HFFc6 (cell line): ENCODE results near the gene OPN4. TPM values are rescaled to one million over a fixed set of nuclear protein-coding genes. Genes with fewer than 3 reads are reported as not detected.

Experiments used
- DNase-seq: peaks from one replicate; pipeline ENCODE4 v3.0.0-alpha.2; 2018
- H3K27ac Mint-ChIP-seq: 2 replicates; pipeline ENCODE4 v1.8.0; 2020; ENCODE audit warnings: mild to moderate bottlenecking, mixed read lengths
- H3K27me3 Mint-ChIP-seq: 2 replicates; pipeline ENCODE4 v1.8.0; 2021; ENCODE audit warnings: mild to moderate bottlenecking, moderate library complexity, mixed read lengths; ENCODE audit not compliant: insufficient read depth
- H3K36me3 Mint-ChIP-seq: 2 replicates; pipeline ENCODE4 v1.8.0; 2021; ENCODE audit warnings: low read depth, mixed read lengths
- H3K4me1 Mint-ChIP-seq: 2 replicates; pipeline ENCODE4 v1.8.0; 2020; ENCODE audit warnings: low read depth, mixed read lengths
- H3K4me3 Mint-ChIP-seq: 2 replicates; pipeline ENCODE4 v1.8.0; 2020; ENCODE audit warnings: mild to moderate bottlenecking, moderate library complexity, mixed read lengths
- H3K9me3 Mint-ChIP-seq: 2 replicates; pipeline ENCODE4 v1.8.0; 2020; ENCODE audit warnings: mild to moderate bottlenecking, mixed read lengths
- total RNA-seq, 6 experiments: library from RNA; stranded (reverse); fragmentation: NEBNext Ultra II Directional; extraction: Animal tissue kit (Norgen Biotek cat#: 25700); gene quantifications; 2 replicates in 1 of 6; 3 replicates in 5 of 6; pipeline ENCODE4 v1.2.3, GENCODE V29; 2021
- TF ChIP-seq, protein P1 (sequence below): fragments of 200-600 bp; sonication (generic); IDR thresholded peaks from 2 replicates; pipeline ENCODE4 v1.5.0; 2021; ENCODE audit warnings: antibody characterized with exemption, mild to moderate bottlenecking

Gene OPN4
- total RNA-seq, 6 experiments from 2014 or later, result not detected

DNA sequence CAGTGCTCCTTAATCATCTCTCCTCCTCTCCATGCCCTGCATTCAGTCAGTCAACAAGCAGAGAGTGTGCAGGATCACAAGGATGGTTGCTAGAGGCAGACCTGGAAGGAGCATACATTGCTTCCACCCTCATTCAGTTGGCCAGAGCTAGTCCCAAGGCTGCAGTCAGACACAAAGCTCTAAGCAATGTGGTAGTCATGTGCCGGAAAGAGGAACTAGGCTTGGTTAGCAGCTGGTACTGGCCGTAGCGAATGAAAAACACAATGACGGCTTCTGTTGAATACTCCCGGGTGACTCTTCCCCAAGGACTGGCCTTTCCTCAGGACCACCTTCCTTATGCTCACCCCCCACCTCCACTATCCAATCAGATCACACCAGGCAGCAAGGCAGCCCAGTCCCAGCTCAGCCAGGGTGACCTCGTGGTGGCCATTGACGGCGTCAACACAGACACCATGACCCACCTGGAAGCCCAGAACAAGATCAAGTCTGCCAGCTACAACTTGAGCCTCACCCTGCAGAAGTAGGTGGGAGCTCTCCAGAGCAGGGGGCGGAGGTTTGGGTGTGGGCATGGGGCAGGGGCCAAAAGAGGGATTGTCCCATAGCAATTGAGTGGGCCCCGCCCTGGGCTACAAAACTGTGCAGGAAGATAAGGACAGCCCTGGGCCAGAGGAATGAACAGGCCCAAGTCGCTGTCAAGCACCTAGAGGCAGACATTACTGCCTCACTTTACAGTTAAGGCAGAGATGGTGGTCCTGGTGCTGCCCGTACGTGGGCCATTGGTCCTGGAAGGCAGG, 24.8 kb downstream of the OPN4 start:
- Mint-ChIP-seq H3K36me3 (no peaks in the 10 kb centered on the region), H3K9me3 (no peaks in the 10 kb centered on the region), H3K4me3 (no peak overlapping the region), H3K4me1 (no peaks in the 10 kb centered on the region), H3K27ac (no peak overlapping the region), H3K27me3 (peaks cover 9% of the 10 kb centered on the region)
- no peak for DNase-seq
- TF ChIP-seq, protein P1, sequence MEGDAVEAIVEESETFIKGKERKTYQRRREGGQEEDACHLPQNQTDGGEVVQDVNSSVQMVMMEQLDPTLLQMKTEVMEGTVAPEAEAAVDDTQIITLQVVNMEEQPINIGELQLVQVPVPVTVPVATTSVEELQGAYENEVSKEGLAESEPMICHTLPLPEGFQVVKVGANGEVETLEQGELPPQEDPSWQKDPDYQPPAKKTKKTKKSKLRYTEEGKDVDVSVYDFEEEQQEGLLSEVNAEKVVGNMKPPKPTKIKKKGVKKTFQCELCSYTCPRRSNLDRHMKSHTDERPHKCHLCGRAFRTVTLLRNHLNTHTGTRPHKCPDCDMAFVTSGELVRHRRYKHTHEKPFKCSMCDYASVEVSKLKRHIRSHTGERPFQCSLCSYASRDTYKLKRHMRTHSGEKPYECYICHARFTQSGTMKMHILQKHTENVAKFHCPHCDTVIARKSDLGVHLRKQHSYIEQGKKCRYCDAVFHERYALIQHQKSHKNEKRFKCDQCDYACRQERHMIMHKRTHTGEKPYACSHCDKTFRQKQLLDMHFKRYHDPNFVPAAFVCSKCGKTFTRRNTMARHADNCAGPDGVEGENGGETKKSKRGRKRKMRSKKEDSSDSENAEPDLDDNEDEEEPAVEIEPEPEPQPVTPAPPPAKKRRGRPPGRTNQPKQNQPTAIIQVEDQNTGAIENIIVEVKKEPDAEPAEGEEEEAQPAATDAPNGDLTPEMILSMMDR, result no peak

DNA sequence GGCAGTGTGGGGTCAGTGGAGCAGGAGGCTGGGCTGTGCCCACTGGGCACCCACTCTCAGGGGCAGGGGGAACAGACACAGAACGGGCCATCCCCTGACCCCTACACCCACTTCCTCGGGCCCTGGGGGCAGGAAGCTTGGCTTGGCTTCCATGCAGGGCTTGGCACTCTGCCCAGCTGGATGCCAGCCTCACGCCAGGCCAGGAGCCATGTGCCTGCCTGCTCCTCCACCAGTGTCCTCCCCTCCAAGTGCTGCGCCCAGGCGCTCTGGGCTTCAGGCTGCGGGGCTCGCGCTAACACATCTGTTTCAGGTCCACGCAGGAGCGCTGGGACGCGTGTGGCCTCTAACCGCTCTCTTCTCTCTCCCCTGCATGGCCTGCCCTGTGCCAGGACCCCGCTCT, 26.7 kb downstream of the OPN4 start:
- DNase-seq, result no peak
- TF ChIP-seq, protein P1, result no peak
- Mint-ChIP-seq H3K9me3 (no peaks in the 10 kb centered on the region), H3K36me3 (no peaks in the 10 kb centered on the region), H3K4me3 (no peak overlapping the region), H3K4me1 (no peaks in the 10 kb centered on the region; the same call in 1 of the 2 replicates), H3K27ac (no peak overlapping the region), H3K27me3 (peaks cover 10% of the 10 kb centered on the region)

DNA sequence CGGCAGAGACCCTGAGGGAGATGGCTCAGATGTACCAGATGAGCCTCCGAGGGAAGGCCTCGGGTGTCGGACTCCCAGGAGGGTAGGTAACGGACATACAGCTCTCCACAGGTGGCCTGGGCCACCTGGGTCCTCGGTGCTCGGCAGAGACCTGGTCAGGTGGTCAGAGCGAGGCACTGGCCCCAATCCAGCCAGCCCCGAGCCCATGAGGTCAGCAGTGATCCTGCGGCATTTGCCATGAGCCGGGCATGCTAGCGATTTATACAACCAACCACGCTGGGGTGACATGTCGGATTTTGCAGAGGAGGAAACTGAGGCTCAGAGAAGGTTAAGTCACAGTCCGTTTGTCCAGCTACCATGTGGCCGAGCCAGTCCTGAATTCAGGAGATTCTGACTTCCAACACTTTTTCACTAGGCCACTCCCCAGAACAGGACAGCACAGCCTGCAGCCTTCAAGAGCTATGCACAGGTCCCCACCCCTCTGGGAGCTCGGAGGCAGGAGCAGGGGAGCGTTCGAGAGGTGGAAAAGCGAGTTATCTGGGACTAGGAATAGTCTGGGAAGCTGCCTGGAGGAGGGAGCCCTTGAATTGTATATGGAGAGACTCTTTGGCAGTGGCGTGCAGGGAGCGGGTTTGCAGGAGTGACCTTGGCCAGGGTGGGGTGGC, 27.5 kb downstream of the OPN4 start:
- no peak for DNase-seq
- TF ChIP-seq, protein P1, result no peak
- Mint-ChIP-seq H3K36me3 (no peaks in the 10 kb centered on the region), H3K27me3 (peaks cover 10% of the 10 kb centered on the region), H3K4me3 (no peak overlapping the region), H3K4me1 (no peaks in the 10 kb centered on the region; the same call in 1 of the 2 replicates), H3K9me3 (no peaks in the 10 kb centered on the region), H3K27ac (no peak overlapping the region)

DNA sequence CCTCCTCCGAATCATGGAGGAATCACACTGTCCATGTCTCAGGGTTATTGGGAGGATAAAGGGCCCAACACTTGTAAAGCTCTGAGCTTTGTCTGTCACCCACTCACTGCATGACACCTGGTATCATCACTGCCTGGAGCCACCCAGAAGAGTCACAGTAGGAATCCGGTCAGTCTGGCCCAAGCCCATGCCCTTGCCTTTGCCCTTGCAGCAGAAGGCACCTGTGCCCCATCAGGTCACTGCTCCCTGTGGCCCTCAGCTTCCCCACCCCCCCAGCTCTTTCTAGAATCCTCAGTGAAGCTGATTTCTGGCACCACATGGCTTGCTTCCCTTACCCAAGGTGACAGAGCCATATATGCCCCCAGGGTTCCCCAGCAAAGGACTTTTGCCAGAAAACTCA, 28.3 kb downstream of the OPN4 start:
- no peak overlapping the region for H3K27ac Mint-ChIP-seq

DNA sequence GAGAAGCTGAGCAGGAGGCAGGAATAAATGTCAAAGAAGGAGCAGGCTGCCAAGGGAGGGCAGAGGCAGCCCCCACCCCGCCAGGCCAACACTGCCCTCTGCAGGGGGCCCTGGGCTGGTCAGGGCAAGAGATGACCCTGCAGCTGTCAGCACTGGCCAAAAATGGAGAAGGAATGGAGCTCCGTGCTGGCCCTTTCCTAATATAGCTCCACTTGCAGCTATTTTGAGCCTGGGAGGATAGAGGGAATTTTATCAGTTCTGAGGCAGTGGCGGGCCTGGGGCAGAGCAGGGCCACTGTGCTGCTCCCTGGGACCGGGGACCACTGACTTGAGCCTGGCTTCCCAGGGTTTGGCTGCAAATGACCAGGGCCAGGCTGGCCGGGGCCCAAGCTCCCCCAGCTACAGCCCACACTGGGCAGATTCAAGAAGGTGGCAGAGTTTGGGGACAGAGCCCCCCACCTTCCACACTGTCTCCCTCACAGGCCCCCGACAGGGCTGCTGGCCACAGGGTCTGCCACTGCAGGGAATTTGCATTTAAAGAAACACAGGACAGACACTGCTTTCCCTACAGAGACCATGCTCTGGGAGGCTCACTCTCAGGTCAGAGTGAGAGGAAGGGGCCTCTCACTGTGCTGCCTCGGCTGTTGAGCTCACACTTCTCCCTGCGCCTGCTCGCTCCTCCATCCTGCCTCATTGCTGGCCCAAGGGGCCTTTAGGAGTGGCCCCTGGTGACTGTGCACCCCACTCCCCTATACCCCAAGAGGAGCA, 30.2 kb downstream of the OPN4 start:
- peaks cover 13% of the 10 kb centered on the region for H3K27me3 Mint-ChIP-seq
- no peaks in the 10 kb centered on the region for H3K36me3 Mint-ChIP-seq
- H3K4me3 Mint-ChIP-seq, result no peak overlapping the region
- peaks cover 26% of the 10 kb centered on the region for H3K4me1 Mint-ChIP-seq
- no peak overlapping the region for H3K27ac Mint-ChIP-seq
- DNase-seq, result peak; percentile 13
- no peaks in the 10 kb centered on the region for H3K9me3 Mint-ChIP-seq
- TF ChIP-seq, protein P1, result peak; percentile 79

More for the DNA sequence above, 28.3 kb downstream of the OPN4 start:
- no peak for DNase-seq
- H3K36me3 Mint-ChIP-seq, result no peaks in the 10 kb centered on the region
- H3K27me3 Mint-ChIP-seq, result peaks cover 11% of the 10 kb centered on the region
- no peak overlapping the region for H3K4me3 Mint-ChIP-seq
- no peaks in the 10 kb centered on the region for H3K9me3 Mint-ChIP-seq
- TF ChIP-seq, protein P1, result no peak
- H3K4me1 Mint-ChIP-seq, result peaks cover 8% of the 10 kb centered on the region
